Measurements from ENCODE around the gene HMX2.

HMX2 gene

GRCh38 chr10:123147635-123148413 lies at the start of gene HMX2:
Gene HMX2 (plus strand): TSS chr10:123148136. CDS start chr10:123148379, 243 bp downstream.
- DNase-seq (ENCODE audit: low read depth) = no peak
- H3K27me3 ChIP-seq (replicated peaks; ENCODE audit: control insufficient read depth, insufficient read depth, low read length) = peaks cover 86% of the 10 kb centered on the region
- H3K4me3 ChIP-seq (ENCODE audit: low read length) = no peak within 1 kb of the TSS
- H3K4me1 ChIP-seq (ENCODE audit: control insufficient read depth, insufficient read depth, low read length) = peaks cover 12% of the 10 kb centered on the region
- no peak within 1 kb of the TSS for H3K9ac ChIP-seq (ENCODE audit: low read length)
- no peaks in the 10 kb centered on the region for H3K36me3 ChIP-seq (ENCODE audit: control insufficient read depth, insufficient read depth, low read length, severe bottlenecking)
- no peaks in the 10 kb centered on the region for H3K9me3 ChIP-seq (ENCODE audit: control insufficient read depth, low read length)

- Histone ChIP-seq H3K36me3 (ENCODE audit: control insufficient read depth, insufficient read depth, low read length, severe bottlenecking) (no peaks in the 10 kb centered on the region), H3K9ac (ENCODE audit: low read length) (no peak overlapping the region), H3K4me3 (ENCODE audit: low read length) (no peak overlapping the region), H3K27me3 (replicated peaks; ENCODE audit: control insufficient read depth, insufficient read depth, low read length) (peaks cover 19% of the 10 kb centered on the region), H3K4me1 (ENCODE audit: control insufficient read depth, insufficient read depth, low read length) (no peaks in the 10 kb centered on the region), H3K9me3 (ENCODE audit: control insufficient read depth, low read length) (no peaks in the 10 kb centered on the region)
- DNase-seq (ENCODE audit: low read depth) = no peak
Measured at GRCh38 chr10:123100030-123100762, 47.7 kb upstream of the HMX2 start.

- Histone ChIP-seq H3K9me3 (ENCODE audit: control insufficient read depth, low read length) (no peaks in the 10 kb centered on the region), H3K27me3 (replicated peaks; ENCODE audit: control insufficient read depth, insufficient read depth, low read length) (peaks cover 24% of the 10 kb centered on the region), H3K4me1 (ENCODE audit: control insufficient read depth, insufficient read depth, low read length) (no peaks in the 10 kb centered on the region), H3K4me3 (ENCODE audit: low read length) (no peak overlapping the region), H3K36me3 (ENCODE audit: control insufficient read depth, insufficient read depth, low read length, severe bottlenecking) (no peaks in the 10 kb centered on the region), H3K9ac (ENCODE audit: low read length) (no peak overlapping the region)
- no peak for DNase-seq (ENCODE audit: low read depth)
Measured at GRCh38 chr10:123101872-123102271, 46.1 kb upstream of the HMX2 start.

GRCh38 chr10:123102673-123103072 lies 45.3 kb upstream of the HMX2 start:
- H3K36me3 ChIP-seq (ENCODE audit: control insufficient read depth, insufficient read depth, low read length, severe bottlenecking) = no peaks in the 10 kb centered on the region
- no peak overlapping the region for H3K9ac ChIP-seq (ENCODE audit: low read length)
- no peak overlapping the region for H3K4me3 ChIP-seq (ENCODE audit: low read length)
- peaks cover 21% of the 10 kb centered on the region for H3K27me3 ChIP-seq (replicated peaks; ENCODE audit: control insufficient read depth, insufficient read depth, low read length)
- DNase-seq (ENCODE audit: low read depth) = no peak
- no peaks in the 10 kb centered on the region for H3K9me3 ChIP-seq (ENCODE audit: control insufficient read depth, low read length)
- no peaks in the 10 kb centered on the region for H3K4me1 ChIP-seq (ENCODE audit: control insufficient read depth, insufficient read depth, low read length)

- peaks cover 16% of the 10 kb centered on the region for H3K27me3 ChIP-seq (replicated peaks; ENCODE audit: control insufficient read depth, insufficient read depth, low read length)
- no peaks in the 10 kb centered on the region for H3K9me3 ChIP-seq (ENCODE audit: control insufficient read depth, low read length)
- no peak overlapping the region for H3K4me3 ChIP-seq (ENCODE audit: low read length)
- no peak for DNase-seq (ENCODE audit: low read depth)
- H3K4me1 ChIP-seq (ENCODE audit: control insufficient read depth, insufficient read depth, low read length) = no peaks in the 10 kb centered on the region
- no peaks in the 10 kb centered on the region for H3K36me3 ChIP-seq (ENCODE audit: control insufficient read depth, insufficient read depth, low read length, severe bottlenecking)
- no peak overlapping the region for H3K9ac ChIP-seq (ENCODE audit: low read length)
Measured at GRCh38 chr10:123103944-123104343, 44.0 kb upstream of the HMX2 start.

GRCh38 chr10:123109466-123109865 lies 38.5 kb upstream of the HMX2 start:
- Histone ChIP-seq H3K9ac (ENCODE audit: low read length) (no peak overlapping the region), H3K36me3 (ENCODE audit: control insufficient read depth, insufficient read depth, low read length, severe bottlenecking) (no peaks in the 10 kb centered on the region), H3K9me3 (ENCODE audit: control insufficient read depth, low read length) (no peaks in the 10 kb centered on the region), H3K27me3 (replicated peaks; ENCODE audit: control insufficient read depth, insufficient read depth, low read length) (peaks cover 12% of the 10 kb centered on the region), H3K4me3 (ENCODE audit: low read length) (no peak overlapping the region), H3K4me1 (ENCODE audit: control insufficient read depth, insufficient read depth, low read length) (no peaks in the 10 kb centered on the region)
- no peak for DNase-seq (ENCODE audit: low read depth)

GRCh38 chr10:123117644-123118417 lies 30.1 kb upstream of the HMX2 start:
- no peaks in the 10 kb centered on the region for H3K4me1 ChIP-seq (ENCODE audit: control insufficient read depth, insufficient read depth, low read length)
- H3K27me3 ChIP-seq (replicated peaks; ENCODE audit: control insufficient read depth, insufficient read depth, low read length) = peaks cover 48% of the 10 kb centered on the region
- H3K4me3 ChIP-seq (ENCODE audit: low read length) = no peak overlapping the region
- no peak overlapping the region for H3K9ac ChIP-seq (ENCODE audit: low read length)
- H3K36me3 ChIP-seq (ENCODE audit: control insufficient read depth, insufficient read depth, low read length, severe bottlenecking) = no peaks in the 10 kb centered on the region
- DNase-seq (ENCODE audit: low read depth) = no peak
- peaks cover 2% of the 10 kb centered on the region for H3K9me3 ChIP-seq (ENCODE audit: control insufficient read depth, low read length)

GRCh38 chr10:123119081-123119480 lies 28.9 kb upstream of the HMX2 start:
- H3K9ac ChIP-seq (ENCODE audit: low read length) = no peak overlapping the region
- peaks cover 3% of the 10 kb centered on the region for H3K9me3 ChIP-seq (ENCODE audit: control insufficient read depth, low read length)
- H3K4me1 ChIP-seq (ENCODE audit: control insufficient read depth, insufficient read depth, low read length) = no peaks in the 10 kb centered on the region
- DNase-seq (ENCODE audit: low read depth) = no peak
- peaks cover 51% of the 10 kb centered on the region for H3K27me3 ChIP-seq (replicated peaks; ENCODE audit: control insufficient read depth, insufficient read depth, low read length)
- no peak overlapping the region for H3K4me3 ChIP-seq (ENCODE audit: low read length)
- no peaks in the 10 kb centered on the region for H3K36me3 ChIP-seq (ENCODE audit: control insufficient read depth, insufficient read depth, low read length, severe bottlenecking)

- H3K36me3 ChIP-seq (ENCODE audit: control insufficient read depth, insufficient read depth, low read length, severe bottlenecking) = no peaks in the 10 kb centered on the region
- H3K4me1 ChIP-seq (ENCODE audit: control insufficient read depth, insufficient read depth, low read length) = peaks cover 6% of the 10 kb centered on the region
- DNase-seq (ENCODE audit: low read depth) = no peak
- peaks cover 11% of the 10 kb centered on the region for H3K9me3 ChIP-seq (ENCODE audit: control insufficient read depth, low read length)
- H3K4me3 ChIP-seq (ENCODE audit: low read length) = no peak overlapping the region
- no peak overlapping the region for H3K9ac ChIP-seq (ENCODE audit: low read length)
- peaks cover 43% of the 10 kb centered on the region for H3K27me3 ChIP-seq (replicated peaks; ENCODE audit: control insufficient read depth, insufficient read depth, low read length)
Measured at GRCh38 chr10:123126246-123126645, 21.7 kb upstream of the HMX2 start.

GRCh38 chr10:123129618-123130271 lies 18.2 kb upstream of the HMX2 start:
- Histone ChIP-seq H3K27me3 (replicated peaks; ENCODE audit: control insufficient read depth, insufficient read depth, low read length) (peaks cover 59% of the 10 kb centered on the region), H3K9ac (ENCODE audit: low read length) (no peak overlapping the region), H3K4me3 (ENCODE audit: low read length) (no peak overlapping the region), H3K36me3 (ENCODE audit: control insufficient read depth, insufficient read depth, low read length, severe bottlenecking) (no peaks in the 10 kb centered on the region), H3K4me1 (ENCODE audit: control insufficient read depth, insufficient read depth, low read length) (peaks cover 13% of the 10 kb centered on the region), H3K9me3 (ENCODE audit: control insufficient read depth, low read length) (peaks cover 9% of the 10 kb centered on the region)
- DNase-seq (ENCODE audit: low read depth) = no peak
